GM23338 (cell line): ENCODE measurements around the gene GRIN2B. TPM values are rescaled to one million over a fixed set of nuclear protein-coding genes. Genes with fewer than 3 reads are reported as not detected.

ENCODE experiments used
- ATAC-seq: fragments of 200-7000 bp; cut with Tn5 transposase; 3 replicates; pipeline ENCODE4 v1.9.1; 2020
- DNase-seq: peaks from one replicate; pipeline ENCODE4 v3.0.0-alpha.2; 2015; ENCODE audit warnings: low spot score
- H2AFZ ChIP-seq: fragments of 200-600 bp; sonication (generic); 2 replicates; pipeline ENCODE4 v1.8.0; 2016; ENCODE audit warnings: antibody characterized with exemption, mild to moderate bottlenecking, moderate library complexity
- H3F3A ChIP-seq: fragments of 200-600 bp; sonication (generic); replicated peaks from 2 replicates; pipeline ENCODE4 v1.8.0; 2017; ENCODE audit warnings: antibody characterized with exemption, mixed run types, low read depth
- H3K27ac ChIP-seq: fragments of 200-600 bp; sonication (generic); 2 replicates; pipeline ENCODE4 v1.6.1; 2016; ENCODE audit warnings: low read depth
- H3K27me3 ChIP-seq: fragments of 200-600 bp; sonication (generic); 2 replicates; pipeline ENCODE4 v1.8.0; 2016; ENCODE audit warnings: mild to moderate bottlenecking, mixed run types, moderate library complexity; ENCODE audit not compliant: insufficient read depth
- H3K36me3 ChIP-seq: fragments of 200-600 bp; sonication (generic); 2 replicates; pipeline ENCODE4 v1.8.0; 2016; ENCODE audit warnings: mild to moderate bottlenecking; ENCODE audit not compliant: insufficient read depth
- H3K4me1 ChIP-seq: fragments of 200-600 bp; sonication (generic); 2 replicates; pipeline ENCODE4 v1.8.0; 2016; ENCODE audit warnings: mild to moderate bottlenecking, moderate library complexity; ENCODE audit not compliant: insufficient read depth
- H3K4me2 ChIP-seq: fragments of 200-600 bp; sonication (generic); 2 replicates; pipeline ENCODE4 v1.7.1; 2017; ENCODE audit warnings: mixed run types
- H3K4me3 ChIP-seq: fragments of 200-600 bp; sonication (generic); 2 replicates; pipeline ENCODE4 v1.6.1; 2016; ENCODE audit warnings: mixed run types
- H3K79me2 ChIP-seq: fragments of 200-600 bp; sonication (generic); replicated peaks from 2 replicates; pipeline ENCODE4 v1.8.0; 2017; ENCODE audit warnings: mild to moderate bottlenecking; ENCODE audit not compliant: insufficient read depth
- H3K9me2 ChIP-seq: fragments of 200-600 bp; sonication (generic); 2 replicates; pipeline ENCODE4 v1.8.0; 2017; ENCODE audit not compliant: insufficient read depth
- H4K20me1 ChIP-seq: fragments of 200-600 bp; sonication (generic); replicated peaks from 2 replicates; pipeline ENCODE4 v1.8.0; 2017; ENCODE audit warnings: mild to moderate bottlenecking; ENCODE audit not compliant: insufficient read depth
- H3K27ac Mint-ChIP-seq: 2 replicates; pipeline ENCODE4 v1.8.0; 2020; ENCODE audit warnings: inconsistent platforms, mild to moderate bottlenecking, moderate library complexity, mixed read lengths
- H3K27me3 Mint-ChIP-seq: 3 replicates; pipeline ENCODE4 v1.8.0; 2022; ENCODE audit warnings: low read depth, mild to moderate bottlenecking, moderate library complexity, mixed read lengths, inconsistent platforms; ENCODE audit not compliant: insufficient read depth, poor library complexity
- H3K36me3 Mint-ChIP-seq: 3 replicates; pipeline ENCODE4 v1.8.0; 2021; ENCODE audit warnings: low read depth, mild to moderate bottlenecking, inconsistent platforms, moderate library complexity, mixed read lengths
- H3K4me1 Mint-ChIP-seq: 3 replicates; pipeline ENCODE4 v1.8.0; 2020; ENCODE audit warnings: mild to moderate bottlenecking, inconsistent platforms, mixed read lengths
- H3K4me3 Mint-ChIP-seq: 3 replicates; pipeline ENCODE4 v1.8.0; 2021; ENCODE audit warnings: moderate library complexity, mild to moderate bottlenecking, inconsistent platforms, mixed read lengths
- H3K9me3 Mint-ChIP-seq: 3 replicates; pipeline ENCODE4 v1.8.0; 2020; ENCODE audit warnings: moderate library complexity, mild to moderate bottlenecking, inconsistent platforms, mixed read lengths
- CREB1 ChIP-seq: fragments of 250-450 bp; sonication (Bioruptor Pico); IDR thresholded peaks from 2 replicates; pipeline ENCODE4 v1.5.0; 2020; ENCODE audit warnings: low read depth, mild to moderate bottlenecking, moderate library complexity
- CTCF ChIP-seq, 2 experiments: fragments of 200-600 bp in 1 of 2; sonication (generic) in 1 of 2; conservative IDR thresholded peaks; 2 replicates each; pipeline versions ENCODE4 v1.5.1 to v1.6.1; 2016 to 2017; ENCODE audit warnings: antibody characterized with exemption in 2 of 2, low read depth in 2 of 2, mild to moderate bottlenecking in 2 of 2, moderate library complexity in 1 of 2
- EZH2 ChIP-seq: fragments of 200-600 bp; sonication (generic); IDR thresholded peaks from one replicate; pipeline ENCODE4 v1.8.0; 2017; ENCODE audit warnings: antibody characterized with exemption, mild to moderate bottlenecking, low read depth; ENCODE audit not compliant: unreplicated experiment
- REST ChIP-seq: IDR thresholded peaks from one replicate; pipeline ENCODE4 v1.6.1; 2018; ENCODE audit warnings: antibody characterized with exemption; ENCODE audit not compliant: unreplicated experiment
- STAT1 ChIP-seq: IDR thresholded peaks from one replicate; pipeline ENCODE4 v1.6.1; 2016; ENCODE audit warnings: antibody characterized with exemption; ENCODE audit not compliant: unreplicated experiment
- ZNF331 ChIP-seq: fragments of 250-450 bp; sonication (Bioruptor Pico); IDR thresholded peaks from 2 replicates; pipeline ENCODE4 v1.5.0; 2020; ENCODE audit warnings: low read depth, mild to moderate bottlenecking, moderate library complexity
- ZNF462 ChIP-seq: fragments of 250-450 bp; sonication (Bioruptor Pico); IDR thresholded peaks from 2 replicates; pipeline ENCODE4 v1.5.0; 2020; ENCODE audit warnings: mild to moderate bottlenecking, moderate library complexity
- polyA plus RNA-seq: library from polyadenylated mRNA; unstranded; fragments of >200 nt; fragmentation: Nextera tagmentation; extraction: Ambion mirVana; gene quantifications from 2 replicates; pipeline ENCODE4 v1.2.1, GENCODE V29; 2016
- total RNA-seq: library from RNA; depleted of rRNA; stranded (reverse); fragments of >200 nt; shearing (Covaris generic); gene quantifications from 2 replicates; pipeline ENCODE4 v1.2.3, GENCODE V29; 2014

The GRIN2B gene
- total and polyA plus RNA-seq, 2 experiments from 2014 or later, result 0.31 to 3.0 TPM

GRCh38 chr12:13942826-13943225 lies 38.6 kb downstream of the GRIN2B start:
- TF ChIP-seq REST, result no peak
- TF ChIP-seq ZNF462 (CRISPR knock-in tag), result no peak
- no peak for TF ChIP-seq CTCF (conservative IDR thresholded peaks at IDR 0.05; ENCODE audit: low read depth in 2 of 2)
- no peak for TF ChIP-seq ZNF331 (CRISPR knock-in tag)
- TF ChIP-seq STAT1, result no peak
- TF ChIP-seq EZH2, result no peak
- no peak for TF ChIP-seq CREB1 (CRISPR knock-in tag)
- H4K20me1 ChIP-seq, result no peaks in the 10 kb centered on the region
- H3K4me1 ChIP-seq, result peaks cover 31% of the 10 kb centered on the region
- no peak overlapping the region for H3K4me3 ChIP-seq
- DNase-seq (peak; percentile 31), ATAC-seq (peak; percentile 22; the same call in 2 of the 3 replicates)
- no peak overlapping the region for H2AFZ ChIP-seq
- no peaks in the 10 kb centered on the region for H3K9me2 ChIP-seq
- H3K27ac ChIP-seq, result no peak overlapping the region
- H3K4me2 ChIP-seq, result no peak overlapping the region
- no peaks in the 10 kb centered on the region for H3F3A ChIP-seq
- Mint-ChIP-seq H3K9me3 (peaks cover 5% of the 10 kb centered on the region; the same call in 2 of the 3 replicates), H3K4me3 (no peak overlapping the region), H3K27ac (no peak overlapping the region), H3K27me3 (no peaks in the 10 kb centered on the region), H3K36me3 (peaks cover under 1% of the 10 kb centered on the region), H3K4me1 (peaks cover 32% of the 10 kb centered on the region)
- H3K79me2 ChIP-seq, result no peaks in the 10 kb centered on the region
- H3K36me3 ChIP-seq, result 0 out of 2 replicates have a peak, but pooled peaks cover 5% of the 10 kb centered on the region
- H3K27me3 ChIP-seq, result no peaks in the 10 kb centered on the region
